GM12878 (cell line): ENCODE data around the gene TRERF1. TPM values are rescaled to one million over a fixed set of nuclear protein-coding genes. Genes with fewer than 3 reads are reported as not detected.
A peak's percentile ranks its signal among the peaks of the same experiment; 100 is the strongest.

ENCODE experiments used
- ATAC-seq: fragments of 200-7000 bp; cut with Tn5 transposase; 3 replicates; pipeline ENCODE4 v1.9.1; 2020; ENCODE audit warnings: mild to moderate bottlenecking, moderate library complexity
- BruUV-seq: library from RNA; stranded (reverse); fragments of 400-500 nt; replicated peaks from 2 replicates; lab custom pipeline; 2021; lab: Mats Ljungman, UMichigan
- CTCF ChIA-PET: fragments of 300-600 bp; sonication (Branson Sonifier 250); formaldehyde crosslinking; extraction: SDS; loops from one replicate; lab custom pipeline; 2021; ENCODE audit warnings: inconsistent platforms; lab: Yijun Ruan, JAX
- POLR2A ChIA-PET: fragments of 350-600 bp; formaldehyde crosslinking; extraction: SDS; loops from one replicate; lab custom pipeline; 2021; ENCODE audit warnings: inconsistent platforms; lab: Charles Lee
- RAD21 ChIA-PET: fragments of 300-600 bp; sonication (Branson Sonifier 250); formaldehyde crosslinking; loops from one replicate; lab custom pipeline; 2023; ENCODE audit warnings: antibody characterized with exemption; ENCODE audit not compliant: unreplicated experiment; lab: Charles Lee
- SMC1A ChIA-PET: fragments of 300-600 bp; sonication (Branson Sonifier 250); formaldehyde crosslinking; loops from one replicate; lab custom pipeline; 2023; ENCODE audit not compliant: unreplicated experiment, uncharacterized antibody; lab: Charles Lee
- DNase-seq: peaks from one replicate; pipeline ENCODE4 v3.0.0-alpha.2; 2011; ENCODE audit warnings: low read depth, low spot score
- FAIRE-seq: peaks from 3 replicates; lab custom pipeline; 2011; peaks lifted over from hg19 to GRCh38; lab: Jason Lieb, UNC
- H2AFZ ChIP-seq: 2 replicates; pipeline ENCODE4 v1.6.0; 2011; ENCODE audit warnings: low read depth, low read length, control low read depth; ENCODE audit not compliant: control insufficient read depth
- H3K27ac ChIP-seq: 2 replicates; pipeline ENCODE4 v1.5.1; 2011; ENCODE audit warnings: control low read depth; ENCODE audit not compliant: control insufficient read depth, insufficient read depth
- H3K27me3 ChIP-seq, 2 experiments: replicated peaks in 1 of 2; 2 replicates each; pipeline versions ENCODE4 v1.6.0 to v1.6.1; 2011; ENCODE audit warnings: low read length in 1 of 2; ENCODE audit not compliant: control insufficient read depth in 2 of 2, insufficient read depth in 2 of 2
- H3K36me3 ChIP-seq, 2 experiments: 2 replicates each; pipeline ENCODE4 v1.5.1; 2011; ENCODE audit warnings: low read length in 1 of 2; ENCODE audit not compliant: control insufficient read depth in 2 of 2, insufficient read depth in 2 of 2
- H3K4me1 ChIP-seq: 2 replicates; pipeline ENCODE4 v1.6.1; 2011; ENCODE audit warnings: mild to moderate bottlenecking, low read length, moderate library complexity, mixed read lengths; ENCODE audit not compliant: control insufficient read depth, insufficient read depth
- H3K4me2 ChIP-seq: 2 replicates; pipeline ENCODE4 v1.6.0; 2011; ENCODE audit warnings: control low read depth; ENCODE audit not compliant: control insufficient read depth, insufficient read depth
- H3K4me3 ChIP-seq: fragments of 200-600 bp; sonication (generic); 2 replicates; pipeline ENCODE4 v1.5.1; 2016
- H3K79me2 ChIP-seq: 2 replicates; pipeline ENCODE4 v1.6.0; 2011; ENCODE audit warnings: low read length; ENCODE audit not compliant: control insufficient read depth, insufficient read depth
- H3K9ac ChIP-seq: 2 replicates; pipeline ENCODE4 v1.8.0; 2011; ENCODE audit warnings: low read length, control low read depth, mixed read lengths; ENCODE audit not compliant: control insufficient read depth, insufficient read depth
- H3K9me3 ChIP-seq: replicated peaks from 3 replicates; pipeline ENCODE4 v1.5.1; 2011; ENCODE audit warnings: mild to moderate bottlenecking, low read length; ENCODE audit not compliant: control insufficient read depth, insufficient read depth
- H4K20me1 ChIP-seq: 2 replicates; pipeline ENCODE4 v1.6.0; 2011; ENCODE audit not compliant: control insufficient read depth, insufficient read depth
- JUNB ChIP-seq: IDR thresholded peaks from 2 replicates; pipeline ENCODE4 v1.6.1; 2016; ENCODE audit warnings: antibody characterized with exemption, mild to moderate bottlenecking
- NFIC ChIP-seq: IDR thresholded peaks from 2 replicates; pipeline ENCODE4 v1.6.1; 2012; ENCODE audit warnings: low read depth, mild to moderate bottlenecking, inconsistent platforms, low read length, moderate library complexity
- NR2C1 ChIP-seq: fragments of 450-650 bp; IDR thresholded peaks from 2 replicates; pipeline ENCODE4 v1.6.1; 2017; ENCODE audit warnings: antibody characterized with exemption, mild to moderate bottlenecking, moderate library complexity
- RAD51 ChIP-seq: fragments of 450-650 bp; IDR thresholded peaks from 2 replicates; pipeline ENCODE4 v1.6.1; 2016; ENCODE audit warnings: moderate library complexity, mild to moderate bottlenecking, inconsistent platforms
- RUNX3 ChIP-seq: IDR thresholded peaks from 2 replicates; pipeline ENCODE4 v1.6.1; 2012; ENCODE audit warnings: low read length, inconsistent platforms
- ZNF274 ChIP-seq: IDR thresholded peaks from one replicate; pipeline ENCODE4 v1.8.0; 2011; ENCODE audit not compliant: insufficient read length, insufficient read depth
- ZNF622 ChIP-seq: fragments of 450-650 bp; IDR thresholded peaks from 2 replicates; pipeline ENCODE4 v1.6.1; 2017; ENCODE audit warnings: mild to moderate bottlenecking, inconsistent platforms
- ZZZ3 ChIP-seq: IDR thresholded peaks from 2 replicates; pipeline ENCODE4 v1.6.1; 2011; ENCODE audit warnings: low read depth; ENCODE audit not compliant: control insufficient read depth, insufficient read length
- WGBS: methylation state at CpG from one replicate; pipeline ENCODE4 v1.1.6; 2016; ENCODE audit warnings: low lambda C conversion rate; ENCODE audit not compliant: insufficient replicate concordance, insufficient coverage; ENCODE audit errors: missing lambda C conversion rate; 5-methylcytosine and 5-hydroxymethylcytosine counted together
- in situ Hi-C: fragments of 300-500 bp; cut with MboI; formaldehyde crosslinking; loops from 9 replicates; pipeline ENCODE4 v1.14.3; 2018; ENCODE audit warnings: mixed read lengths
- intact Hi-C: fragments of 100-400 bp; cut with micrococcal nuclease; formaldehyde crosslinking; loops from one replicate; pipeline ENCODE4 v1.14.2; 2022; ENCODE audit not compliant: unreplicated experiment
- polyA plus RNA-seq, 11 experiments: library from polyadenylated mRNA; depleted of rRNA in 4 of 11; unstranded in 6 of 11; stranded (reverse) in 5 of 11; fragments of >200 nt; fragmentation: Nextera tagmentation in 4 of 11; fragmentation: Illumina TruSeq in 1 of 11; extraction: Ambion mirVana in 4 of 11; extraction: Trizol in 1 of 11; gene quantifications; 1 replicate in 1 of 11; 2 replicates in 10 of 11; pipeline versions ENCODE4 v1.2.1 to v1.2.3, GENCODE V29; 2011 to 2016; ENCODE audit warnings: inconsistent platforms in 2 of 11, missing spikeins in 2 of 11, low read depth in 1 of 11
- total RNA-seq, 4 experiments: library from RNA; depleted of rRNA in 3 of 4; stranded (reverse); fragments of >200 nt in 3 of 4; fragmentation: Illumina TruSeq in 1 of 4; extraction: Trizol in 1 of 4; gene quantifications; 2 replicates each; pipeline versions ENCODE4 v1.2.1 to v1.2.3, GENCODE V29; 2013 to 2021

The TRERF1 gene
- total and polyA plus RNA-seq, 10 of the 15 experiments (the other 5 are each of a cell fraction or from before 2014, with no cell fraction given), result 2.2 to 19.4 (median 7.2) TPM

GRCh38 chr6:42315991-42316970 is 135.4 kb downstream of the TRERF1 start (continued):
- TF ChIP-seq RUNX3, result peak; percentile 35
- TF ChIP-seq RAD51, result peak; percentile 87
- TF ChIP-seq ZZZ3, result no peak
- TF ChIP-seq NFIC, result peak; percentile 35; the same call in 1 of the 2 replicates
- TF ChIP-seq JUNB, result peak; percentile 42; the same call in 1 of the 2 replicates

GRCh38 chr6:42315259-42315990 is 136.3 kb downstream of the TRERF1 start:
- intact Hi-C loops, result no loop called here
- WGBS, result 80% methylated on average over 10 of the region's 10 CpGs
- no peak overlapping the region for H3K27ac ChIP-seq
- H3K79me2 ChIP-seq, result no peaks in the 10 kb centered on the region; the same call in 1 of the 2 replicates
- no peak overlapping the region for H3K9ac ChIP-seq
- H3K4me2 ChIP-seq, result no peak overlapping the region
- ATAC-seq, result peak; percentile 12; the same call in 1 of the 3 replicates
- H3K4me1 ChIP-seq, result peaks cover 14% of the 10 kb centered on the region
- CTCF ChIA-PET, result interaction anchor here (0.6 to 2.4 kb wide), 4 partner anchors 9 to 475 kb away, joined by 3 to 10 read pairs (median 5); no protein-coding TSS in a partner anchor
- no TSS peak for BruUV-seq
- DNase-seq, result no peak
- POLR2A ChIA-PET, result interaction anchor here (0.5 to 1.9 kb wide), 2 partner anchors 45 to 52 kb away, joined by 3 to 6 read pairs; no protein-coding TSS in a partner anchor
- no peak for FAIRE-seq
- H3K36me3 ChIP-seq, result no peaks in the 10 kb centered on the region
- H4K20me1 ChIP-seq, result no peaks in the 10 kb centered on the region
- SMC1A ChIA-PET, result interaction anchor here (1.1 kb wide), 1 partner anchor 10 kb away, joined by 3 read pairs; no protein-coding TSS in a partner anchor
- H3K27me3 ChIP-seq, result no peaks in the 10 kb centered on the region
- no peak overlapping the region for H3K4me3 ChIP-seq
- in situ Hi-C loops, result no loop called here
- H3K9me3 ChIP-seq, result no peaks in the 10 kb centered on the region
- no peak overlapping the region for H2AFZ ChIP-seq
- TF ChIP-seq NR2C1 (no peak), ZNF274 (no peak), ZNF622 (no peak)
- RAD21 ChIA-PET, result interaction anchor here (0.8 to 1.7 kb wide), 3 partner anchors 110 to 232 kb away, joined by 3 to 4 read pairs (median 3); no protein-coding TSS in a partner anchor
